HTERT RPE-1 (cell line): ENCODE data around the gene HLA-E.
"Not testable (repeated sequence)": the region's sequence is repeated elsewhere in the genome, so short reads cannot be mapped to it uniquely, and the experiment has no call there.

Experiments
- in situ Hi-C: fragments of 300-500 bp; cut with MboI; formaldehyde crosslinking; loops from 4 replicates; pipeline ENCODE4 v1.14.3; 2020; ENCODE audit warnings: low sequenced_read_pairs

The HLA-E gene

DNA sequence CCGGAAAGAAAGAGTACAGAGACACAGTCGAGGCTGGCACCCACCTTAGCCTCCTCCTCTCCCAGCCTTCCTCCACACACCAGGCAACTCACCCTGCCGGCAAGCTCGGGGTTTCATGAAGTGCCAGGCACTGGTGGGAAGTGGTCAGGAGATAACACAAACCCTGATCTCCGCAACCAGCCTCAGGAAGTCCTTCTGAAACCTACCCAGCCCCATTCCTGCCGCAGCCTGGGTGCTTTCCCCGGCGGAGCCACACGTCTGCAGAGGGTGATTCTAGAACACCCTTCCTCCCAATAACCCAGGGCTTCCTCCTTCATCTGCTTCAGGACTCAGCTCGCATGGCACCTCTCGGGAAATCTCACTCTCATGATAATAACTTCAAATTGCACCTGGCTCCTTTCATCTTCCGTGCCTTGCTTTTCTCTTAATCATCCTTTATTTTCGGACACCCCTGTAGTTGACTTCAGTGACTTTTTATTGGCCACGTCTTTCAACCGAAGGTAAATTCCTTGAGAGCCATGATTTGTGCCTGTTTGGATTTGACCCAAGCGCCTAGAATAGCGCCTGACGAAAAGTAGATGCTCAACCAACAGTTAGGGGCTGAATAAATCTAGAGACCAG is 8.7 kb upstream of the HLA-E start:
- in situ Hi-C loops: no loop called here

DNA sequence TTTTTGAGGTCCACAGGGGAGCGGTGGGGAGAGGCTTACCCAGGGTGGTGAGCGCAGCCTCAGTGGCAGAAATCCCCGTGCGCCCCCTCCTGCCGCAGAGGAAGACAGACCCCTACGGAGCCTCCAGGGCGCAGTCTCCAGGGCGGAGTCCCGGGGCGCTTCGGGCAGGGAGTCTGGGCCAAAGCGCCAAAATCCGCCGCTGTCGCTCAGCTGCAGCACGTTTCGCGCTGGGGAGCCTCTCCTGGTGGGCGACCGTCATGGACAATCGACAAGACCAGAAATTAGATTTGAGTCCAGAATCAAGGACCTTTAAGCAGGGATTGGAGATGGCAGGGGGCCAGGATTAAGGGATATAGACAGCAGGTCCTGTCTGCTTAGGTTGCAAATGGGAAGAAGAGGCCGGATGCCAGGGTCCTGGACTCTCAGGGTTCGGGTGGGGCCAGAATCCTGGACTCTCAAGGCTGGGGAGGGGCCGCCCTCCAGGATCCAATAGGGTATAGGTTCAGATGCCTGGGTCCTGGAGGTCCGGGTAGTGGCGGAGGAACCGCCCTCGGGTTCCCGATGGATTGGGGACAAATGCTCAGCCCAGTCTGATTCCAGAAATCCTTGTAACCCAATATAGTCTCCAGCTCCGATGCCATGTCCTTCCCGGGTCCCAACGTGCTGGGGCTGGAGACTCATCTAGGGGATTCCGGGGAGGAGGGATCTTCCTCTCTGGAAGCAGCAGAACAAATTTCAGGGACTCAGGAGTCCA is 7.9 kb upstream of the HLA-E start:
- in situ Hi-C loops: no loop called here

DNA sequence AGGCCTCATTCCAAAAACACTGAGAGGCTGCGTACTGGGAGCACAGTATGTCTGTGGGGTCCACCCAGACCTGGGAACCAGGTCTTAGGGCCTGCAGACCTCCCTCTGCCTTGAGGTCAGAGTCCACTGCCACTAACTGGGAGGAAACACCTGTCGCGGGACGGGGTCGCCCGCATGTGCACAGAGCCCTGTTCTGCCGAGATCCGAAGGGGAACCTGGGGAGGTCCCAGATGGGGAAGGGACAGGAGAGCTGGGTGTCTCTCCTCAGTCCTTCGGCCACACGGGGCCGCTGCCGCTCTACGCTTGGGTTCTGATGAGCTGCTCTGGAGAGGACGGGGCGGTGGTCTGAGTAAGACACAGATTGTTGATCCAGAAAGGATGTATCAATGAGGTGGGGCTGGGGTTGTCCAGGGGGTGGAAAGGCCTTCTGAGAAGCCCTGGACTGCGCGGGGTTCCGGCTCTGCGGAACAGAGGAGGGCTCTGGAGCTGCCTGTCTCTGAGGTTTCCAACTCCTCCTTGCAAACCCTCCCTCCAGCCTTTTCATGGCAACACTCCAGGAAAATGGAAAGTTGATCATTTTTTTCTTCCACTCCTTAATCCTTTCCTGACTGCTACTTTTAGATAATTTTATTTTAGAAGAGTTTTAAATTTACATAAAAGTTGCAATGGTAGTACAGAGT is 7.2 kb upstream of the HLA-E start:
- in situ Hi-C loops: not testable (repeated sequence)

DNA sequence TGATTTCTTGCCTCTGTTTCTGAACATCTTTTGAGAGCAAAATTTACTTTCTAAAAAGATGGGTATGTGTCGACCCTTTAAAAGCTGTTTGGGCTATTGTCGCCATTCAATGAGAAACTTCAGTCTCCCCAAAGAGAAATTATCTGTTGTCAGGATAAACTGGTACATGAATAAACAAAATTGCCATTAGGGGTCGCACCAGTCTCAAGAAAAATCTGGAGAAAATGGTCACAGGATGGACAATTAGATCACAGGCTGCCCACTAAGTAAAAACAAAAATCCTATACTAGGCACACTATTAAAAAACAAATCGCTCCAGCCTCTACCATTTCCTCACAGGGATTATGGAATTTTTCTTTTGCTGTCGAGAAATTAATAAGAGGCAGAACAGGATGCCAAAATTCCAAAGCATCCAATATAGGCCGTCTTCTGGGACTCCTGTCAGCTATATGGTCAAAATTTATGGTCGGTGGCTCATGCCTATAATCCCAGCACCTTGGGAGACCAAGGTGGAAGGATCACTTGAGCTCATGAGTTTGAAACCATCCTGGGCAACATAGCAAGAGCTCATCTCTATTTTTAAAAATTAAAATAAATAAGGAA is 5.5 kb upstream of the HLA-E start:
- in situ Hi-C loops: no loop called here

DNA sequence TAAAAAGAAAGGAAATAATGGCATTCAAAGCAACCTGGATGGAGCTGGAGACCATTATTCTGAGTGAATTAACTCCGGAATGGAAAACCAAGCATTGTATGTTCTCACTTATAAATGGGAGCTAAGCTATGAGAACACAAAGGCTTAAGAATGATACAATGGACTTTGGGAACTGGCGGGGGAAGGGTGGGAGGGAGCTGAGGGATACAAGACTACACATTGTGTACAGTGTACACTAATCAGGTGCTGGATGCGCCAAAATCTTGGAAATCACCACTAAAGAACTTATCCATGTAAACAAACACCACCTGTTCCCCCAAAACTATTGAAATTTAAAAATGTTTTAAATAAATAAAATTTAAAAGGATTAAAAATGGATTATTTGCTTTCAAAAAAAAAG is 4.1 kb upstream of the HLA-E start:
- in situ Hi-C loops: no loop called here

DNA sequence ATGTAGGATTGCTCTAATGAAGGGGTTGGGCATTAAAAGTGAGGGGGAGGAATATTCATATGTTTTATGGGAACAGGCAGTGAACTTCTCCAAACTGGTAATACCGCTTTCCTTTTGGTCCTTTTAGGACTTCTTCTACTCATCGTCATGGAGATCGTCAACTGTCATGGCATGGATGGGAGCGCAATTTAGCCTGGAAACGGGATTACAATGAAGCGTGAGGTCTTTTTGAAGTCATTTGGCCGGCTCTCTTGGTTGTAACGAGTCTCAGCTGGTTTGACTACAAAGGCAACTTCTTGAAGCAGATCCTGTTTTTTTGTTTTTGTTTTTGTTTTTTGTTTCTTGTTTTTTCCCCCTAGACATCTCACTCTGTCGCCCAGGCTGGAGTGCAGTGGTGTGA is 1.4 kb upstream of the HLA-E start:
- in situ Hi-C loops: no loop called here

DNA sequence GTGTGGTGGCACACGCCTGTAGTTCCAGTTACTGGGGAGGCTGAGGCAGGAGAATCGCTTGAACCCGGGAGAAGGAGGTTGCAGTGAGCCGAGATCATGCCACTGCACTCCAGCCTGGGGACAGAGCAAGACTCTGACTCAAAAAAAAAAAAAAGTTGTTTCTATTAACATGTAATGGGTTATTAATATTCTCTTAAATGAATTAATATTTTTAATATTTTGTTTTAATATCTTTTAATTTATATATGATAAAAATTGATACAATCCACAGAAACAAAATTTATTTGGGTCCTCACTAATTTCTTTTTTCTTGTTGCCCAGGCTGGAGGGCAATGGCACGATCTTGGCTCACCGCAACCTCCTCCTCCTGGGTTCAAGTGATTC is 620 bp upstream of the HLA-E start:
- in situ Hi-C loops: not testable (repeated sequence)

DNA sequence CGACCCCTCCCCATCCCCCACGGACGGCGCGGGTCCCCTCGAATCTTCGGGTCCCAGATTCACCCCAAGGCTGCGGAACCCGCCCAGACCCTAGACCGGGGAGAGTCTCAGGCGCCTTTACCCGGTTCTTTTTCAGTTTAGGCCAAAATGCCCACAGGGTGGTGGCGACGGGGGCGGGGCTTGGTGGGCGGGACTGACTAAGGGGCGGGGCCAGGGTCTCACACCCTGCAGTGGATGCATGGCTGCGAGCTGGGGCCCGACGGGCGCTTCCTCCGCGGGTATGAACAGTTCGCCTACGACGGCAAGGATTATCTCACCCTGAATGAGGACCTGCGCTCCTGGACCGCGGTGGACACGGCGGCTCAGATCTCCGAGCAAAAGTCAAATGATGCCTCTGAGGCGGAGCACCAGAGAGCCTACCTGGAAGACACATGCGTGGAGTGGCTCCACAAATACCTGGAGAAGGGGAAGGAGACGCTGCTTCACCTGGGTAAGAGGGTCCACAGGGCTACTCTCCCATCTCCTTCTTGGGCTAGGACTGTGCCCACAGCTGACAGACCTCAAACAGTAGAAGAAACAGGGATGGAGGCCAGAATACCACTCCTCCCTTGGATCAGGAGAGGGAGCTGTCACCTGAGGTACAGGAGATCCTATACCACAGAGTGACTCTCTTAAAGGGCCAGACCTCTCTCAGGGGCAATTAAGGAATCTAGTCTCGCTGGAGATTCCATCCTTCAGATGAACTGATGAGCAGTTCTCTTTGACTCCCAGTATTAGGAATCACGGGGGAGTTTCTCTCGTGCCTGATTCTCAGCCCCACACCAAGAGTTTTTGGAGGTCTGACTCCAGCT is 942 bp downstream of the HLA-E start:
- in situ Hi-C loops: no loop called here

DNA sequence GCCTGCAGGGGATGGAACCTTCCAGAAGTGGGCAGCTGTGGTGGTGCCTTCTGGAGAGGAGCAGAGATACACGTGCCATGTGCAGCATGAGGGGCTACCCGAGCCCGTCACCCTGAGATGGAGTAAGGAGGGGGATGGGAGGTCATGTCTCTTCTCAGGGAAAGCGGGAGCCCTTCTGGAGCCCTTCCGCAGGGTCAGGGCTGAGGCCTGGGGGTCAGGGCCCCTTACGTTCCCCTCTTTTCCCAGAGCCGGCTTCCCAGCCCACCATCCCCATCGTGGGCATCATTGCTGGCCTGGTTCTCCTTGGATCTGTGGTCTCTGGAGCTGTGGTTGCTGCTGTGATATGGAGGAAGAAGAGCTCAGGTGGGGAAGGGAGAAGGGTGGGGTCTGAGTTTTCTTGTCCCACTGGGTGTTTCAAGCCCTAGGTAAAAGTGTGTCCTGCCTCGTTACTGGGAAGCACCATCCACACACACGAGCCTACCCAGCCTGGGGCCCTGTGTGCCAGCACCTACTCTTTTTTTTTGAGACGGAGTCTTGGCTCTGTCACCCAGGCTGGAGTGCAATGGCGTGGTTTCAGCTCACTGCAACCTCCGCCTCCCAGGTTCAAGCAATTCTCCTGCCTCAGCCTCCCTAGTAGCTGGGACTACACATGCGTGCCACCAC is 2.1 kb downstream of the HLA-E start:
- in situ Hi-C loops: not testable (repeated sequence)

DNA sequence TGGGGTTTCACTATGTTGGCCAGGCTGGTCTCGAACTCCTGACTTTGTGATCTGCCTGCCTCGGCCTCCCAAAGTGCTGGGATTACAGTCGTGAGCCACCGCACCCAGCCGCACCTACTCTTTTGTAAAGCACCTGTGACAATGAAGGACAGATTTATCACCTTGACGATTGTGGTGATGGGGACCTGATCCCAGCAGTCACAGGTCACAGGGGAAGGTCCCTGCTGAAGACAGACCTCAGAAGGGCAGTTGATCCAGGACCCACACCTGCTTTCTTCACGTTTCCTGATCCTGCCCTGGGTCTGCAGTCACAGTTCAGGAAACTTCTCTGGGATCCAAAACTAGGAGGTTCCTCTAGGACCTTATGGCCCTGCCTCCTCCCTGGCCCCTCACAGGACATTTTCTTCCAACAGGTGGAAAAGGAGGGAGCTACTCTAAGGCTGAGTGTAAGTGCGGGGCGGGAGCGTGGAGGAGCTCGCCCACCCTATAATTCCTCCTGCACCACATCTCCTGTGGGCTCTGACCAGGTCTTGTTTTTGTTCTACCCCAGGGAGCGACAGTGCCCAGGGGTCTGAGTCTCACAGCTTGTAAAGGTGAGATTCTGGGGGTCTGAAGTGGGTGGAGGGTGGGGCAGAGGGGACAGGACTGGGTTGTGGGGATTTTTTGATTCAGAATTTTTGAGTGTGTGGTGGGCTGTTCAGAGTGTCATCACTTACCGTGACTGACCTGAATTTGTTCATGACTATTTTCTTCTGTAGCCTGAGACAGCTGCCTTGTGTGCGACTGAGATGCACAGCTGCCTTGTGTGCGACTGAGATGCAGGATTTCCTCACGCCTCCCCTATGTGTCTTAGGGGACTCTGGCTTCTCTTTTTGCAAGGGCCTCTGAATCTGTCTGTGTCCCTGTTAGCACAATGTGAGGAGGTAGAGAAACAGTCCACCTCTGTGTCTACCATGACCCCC is 3.0 kb downstream of the HLA-E start:
- in situ Hi-C loops: no loop called here

DNA sequence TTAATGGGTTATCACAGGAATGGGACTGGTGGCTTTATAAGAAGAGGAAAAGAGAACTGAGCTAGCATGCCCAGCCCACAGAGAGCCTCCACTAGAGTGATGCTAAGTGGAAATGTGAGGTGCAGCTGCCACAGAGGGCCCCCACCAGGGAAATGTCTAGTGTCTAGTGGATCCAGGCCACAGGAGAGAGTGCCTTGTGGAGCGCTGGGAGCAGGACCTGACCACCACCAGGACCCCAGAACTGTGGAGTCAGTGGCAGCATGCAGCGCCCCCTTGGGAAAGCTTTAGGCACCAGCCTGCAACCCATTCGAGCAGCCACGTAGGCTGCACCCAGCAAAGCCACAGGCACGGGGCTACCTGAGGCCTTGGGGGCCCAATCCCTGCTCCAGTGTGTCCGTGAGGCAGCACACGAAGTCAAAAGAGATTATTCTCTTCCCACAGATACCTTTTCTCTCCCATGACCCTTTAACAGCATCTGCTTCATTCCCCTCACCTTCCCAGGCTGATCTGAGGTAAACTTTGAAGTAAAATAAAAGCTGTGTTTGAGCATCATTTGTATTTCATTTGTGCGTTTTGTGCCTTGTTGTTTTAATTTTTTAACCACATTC is 4.4 kb downstream of the HLA-E start:
- in situ Hi-C loops: no loop called here

DNA sequence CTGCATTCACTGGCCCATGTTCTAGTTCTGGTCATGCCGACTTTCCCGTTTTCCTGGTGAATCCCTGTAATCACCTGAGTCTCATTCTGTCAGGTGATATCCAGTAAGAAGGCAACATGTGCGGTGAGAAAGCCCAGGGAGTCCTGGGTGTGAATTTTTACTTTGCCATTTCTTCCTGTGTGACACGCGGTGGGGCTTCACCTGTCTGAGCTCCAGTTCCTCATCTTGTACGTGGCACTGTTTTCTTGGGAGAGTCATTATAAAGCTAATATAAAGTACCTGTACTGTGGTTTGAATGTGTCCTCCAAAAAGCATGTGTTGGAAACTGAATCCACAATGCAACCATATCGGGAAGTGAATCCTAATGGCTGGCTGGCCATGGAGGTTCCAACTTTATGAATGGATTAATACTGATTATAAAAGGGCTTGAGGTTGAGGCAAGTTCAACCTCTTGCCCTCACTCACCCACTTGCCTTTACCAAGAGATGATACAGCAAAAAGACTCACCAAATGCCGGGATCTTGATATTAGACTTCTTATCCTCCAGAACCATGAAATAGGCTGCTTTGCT is 5.1 kb downstream of the HLA-E start:
- in situ Hi-C loops: no loop called here

DNA sequence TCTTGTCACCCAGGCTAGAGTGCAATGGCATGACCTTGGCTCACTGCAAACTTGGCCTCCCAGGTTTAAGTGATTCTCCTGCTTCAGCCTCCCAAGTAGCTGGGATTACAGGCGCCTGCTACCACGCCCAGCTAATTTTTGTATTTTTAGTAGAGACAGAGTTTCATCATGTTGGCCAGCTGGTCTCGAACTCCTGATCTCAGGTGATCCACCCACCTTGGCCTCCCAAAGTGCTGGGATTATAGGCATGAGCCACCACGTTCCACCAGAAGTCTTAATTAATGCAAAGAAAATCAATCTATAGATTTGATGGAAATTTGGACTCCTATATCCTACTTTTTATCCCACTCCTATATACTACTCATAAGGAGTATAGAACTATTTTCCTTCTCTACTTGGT is 5.8 kb downstream of the HLA-E start:
- in situ Hi-C loops: not testable (repeated sequence)

DNA sequence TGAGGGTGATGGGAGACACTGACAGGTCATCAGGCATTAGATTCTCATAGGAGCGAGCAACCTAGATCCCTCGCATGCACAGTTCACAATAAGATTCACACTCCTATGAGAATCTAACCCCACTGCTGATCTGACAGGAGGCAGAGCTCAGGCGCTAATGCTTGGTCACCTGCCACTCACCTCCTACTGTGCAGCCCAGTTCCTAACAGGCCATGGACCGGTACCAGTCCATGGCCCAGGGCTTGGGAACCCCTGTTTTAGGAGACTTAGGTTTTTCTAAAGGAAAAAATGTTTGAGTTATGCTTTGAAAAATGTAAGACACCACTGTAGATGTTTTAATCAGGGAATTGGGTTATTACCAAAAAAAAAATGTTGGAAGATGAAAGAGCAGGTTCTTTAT is 6.7 kb downstream of the HLA-E start:
- in situ Hi-C loops: no loop called here

DNA sequence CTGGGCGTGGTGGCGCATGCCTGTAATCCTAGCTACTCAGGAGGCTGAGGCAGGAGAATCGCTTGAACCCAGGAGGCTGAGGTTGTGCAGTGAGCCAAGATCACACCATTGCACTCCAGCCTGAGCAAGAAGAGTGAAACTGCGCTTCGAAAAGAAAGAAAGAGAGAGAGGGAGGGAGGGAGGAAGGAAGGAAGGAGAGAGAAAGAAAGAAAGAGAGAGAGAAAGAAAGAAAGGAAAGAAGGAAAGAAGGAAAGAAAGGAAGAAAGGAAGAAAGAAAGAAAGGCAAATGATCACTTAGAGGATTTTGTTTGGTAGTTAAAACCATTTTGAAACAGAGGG is 7.9 kb downstream of the HLA-E start:
- in situ Hi-C loops: not testable (repeated sequence)

DNA sequence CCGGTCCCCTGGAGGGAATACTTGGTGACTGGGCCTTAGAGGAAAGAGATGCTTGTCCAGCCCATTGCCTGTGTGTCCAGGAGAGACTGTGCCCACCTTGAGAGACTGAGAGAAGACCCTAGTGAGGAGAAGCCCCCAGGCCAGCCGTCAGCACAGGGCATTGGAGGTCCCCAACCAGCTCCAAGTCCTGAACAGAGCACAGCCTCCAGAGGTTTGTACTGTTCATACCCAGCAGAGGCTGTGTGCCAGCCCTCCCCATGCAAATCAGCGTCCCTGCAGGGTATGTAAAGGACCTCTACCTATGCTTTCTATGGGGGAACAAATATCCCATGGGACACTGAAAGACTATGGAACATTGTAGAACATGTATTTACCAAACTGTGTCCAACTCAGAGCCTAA is 8.4 kb downstream of the HLA-E start:
- in situ Hi-C loops: no loop called here

DNA sequence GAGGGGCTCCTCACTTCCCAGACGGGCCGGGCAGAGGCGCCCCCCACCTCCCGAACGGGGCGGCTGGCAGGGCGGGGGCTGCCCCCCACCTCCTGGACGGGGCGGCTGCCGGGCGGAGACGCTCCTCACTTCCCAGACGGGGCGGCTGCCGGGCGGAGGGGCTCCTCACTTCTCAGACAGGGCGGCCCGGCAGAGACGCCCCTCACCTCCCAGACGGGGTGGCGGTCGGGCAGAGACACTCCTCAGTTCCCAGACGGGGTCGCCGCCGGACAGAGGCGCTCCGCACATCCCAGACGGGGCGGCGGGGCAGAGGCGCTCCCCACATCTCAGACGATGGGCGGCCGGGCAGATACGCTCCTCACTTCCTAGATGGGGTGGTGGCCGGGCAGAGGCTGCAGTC is 9.4 kb downstream of the HLA-E start:
- in situ Hi-C loops: not testable (repeated sequence)
